Measurements from ENCODE around the gene PCLO.

The PCLO gene

GRCh38 chr7:83161899-83162401 is 734 bp downstream of the PCLO start:
- FAIRE-seq: no peak
- TF ChIP-seq TAF1 (IDR thresholded peaks at IDR 0.05; ENCODE audit: borderline replicate concordance, low read depth, low read length) (no peak), POLR2AphosphoS5 (IDR thresholded peaks at IDR 0.05; ENCODE audit: low read depth, low read length) (no peak), POLR2A (IDR thresholded peaks at IDR 0.05; ENCODE audit: low read depth, low read length) (no peak)
- no peak for DNase-seq (ENCODE audit: insufficient read length)

GRCh38 chr7:83161186-83161585 is 1.5 kb downstream of the PCLO start:
- TF ChIP-seq POLR2AphosphoS5 (IDR thresholded peaks at IDR 0.05; ENCODE audit: low read depth, low read length) (no peak), TAF1 (IDR thresholded peaks at IDR 0.05; ENCODE audit: borderline replicate concordance, low read depth, low read length) (no peak), POLR2A (IDR thresholded peaks at IDR 0.05; ENCODE audit: low read depth, low read length) (no peak)
- DNase-seq (ENCODE audit: insufficient read length) (no peak), FAIRE-seq (no peak)

- FAIRE-seq: no peak
- no peak for TF ChIP-seq POLR2AphosphoS5 (IDR thresholded peaks at IDR 0.05; ENCODE audit: low read depth, low read length)
- TF ChIP-seq TAF1 (IDR thresholded peaks at IDR 0.05; ENCODE audit: borderline replicate concordance, low read depth, low read length): no peak
- no peak for TF ChIP-seq POLR2A (IDR thresholded peaks at IDR 0.05; ENCODE audit: low read depth, low read length)
These were observed 3.0 kb downstream of the PCLO start for GRCh38 chr7:83159731-83160130.

GRCh38 chr7:83156006-83156405 is 6.7 kb downstream of the PCLO start:
- no peak for DNase-seq (ENCODE audit: insufficient read length)
- FAIRE-seq: no peak
- TF ChIP-seq POLR2AphosphoS5 (IDR thresholded peaks at IDR 0.05; ENCODE audit: low read depth, low read length) (no peak), POLR2A (IDR thresholded peaks at IDR 0.05; ENCODE audit: low read depth, low read length) (no peak), TAF1 (IDR thresholded peaks at IDR 0.05; ENCODE audit: borderline replicate concordance, low read depth, low read length) (no peak)

More at GRCh38 chr7:83159731-83160130, 3.0 kb downstream of the PCLO start:
- no peak for DNase-seq (ENCODE audit: insufficient read length)

GRCh38 chr7:83155407-83155806 is 7.3 kb downstream of the PCLO start:
- FAIRE-seq: no peak
- TF ChIP-seq TAF1 (IDR thresholded peaks at IDR 0.05; ENCODE audit: borderline replicate concordance, low read depth, low read length): no peak
- TF ChIP-seq POLR2AphosphoS5 (IDR thresholded peaks at IDR 0.05; ENCODE audit: low read depth, low read length): no peak
- TF ChIP-seq POLR2A (IDR thresholded peaks at IDR 0.05; ENCODE audit: low read depth, low read length): no peak
- no peak for DNase-seq (ENCODE audit: insufficient read length)

GRCh38 chr7:83153419-83153818 is 9.3 kb downstream of the PCLO start:
- DNase-seq (ENCODE audit: insufficient read length) (no peak), FAIRE-seq (no peak)
- no peak for TF ChIP-seq POLR2A (IDR thresholded peaks at IDR 0.05; ENCODE audit: low read depth, low read length)
- no peak for TF ChIP-seq TAF1 (IDR thresholded peaks at IDR 0.05; ENCODE audit: borderline replicate concordance, low read depth, low read length)
- TF ChIP-seq POLR2AphosphoS5 (IDR thresholded peaks at IDR 0.05; ENCODE audit: low read depth, low read length): no peak

GRCh38 chr7:83150310-83150709 is 12.4 kb downstream of the PCLO start:
- FAIRE-seq: no peak

GRCh38 chr7:83149466-83149865 is 13.2 kb downstream of the PCLO start:
- FAIRE-seq (no peak), DNase-seq (ENCODE audit: insufficient read length) (no peak)
- TF ChIP-seq POLR2A (IDR thresholded peaks at IDR 0.05; ENCODE audit: low read depth, low read length): no peak
- no peak for TF ChIP-seq POLR2AphosphoS5 (IDR thresholded peaks at IDR 0.05; ENCODE audit: low read depth, low read length)
- no peak for TF ChIP-seq TAF1 (IDR thresholded peaks at IDR 0.05; ENCODE audit: borderline replicate concordance, low read depth, low read length)

More at GRCh38 chr7:83150310-83150709, 12.4 kb downstream of the PCLO start:
- no peak for DNase-seq (ENCODE audit: insufficient read length)
- TF ChIP-seq POLR2A (IDR thresholded peaks at IDR 0.05; ENCODE audit: low read depth, low read length) (no peak), POLR2AphosphoS5 (IDR thresholded peaks at IDR 0.05; ENCODE audit: low read depth, low read length) (no peak), TAF1 (IDR thresholded peaks at IDR 0.05; ENCODE audit: borderline replicate concordance, low read depth, low read length) (no peak)

GRCh38 chr7:83148776-83149175 is 13.9 kb downstream of the PCLO start:
- FAIRE-seq (no peak), DNase-seq (ENCODE audit: insufficient read length) (no peak)
- TF ChIP-seq POLR2A (IDR thresholded peaks at IDR 0.05; ENCODE audit: low read depth, low read length) (no peak), TAF1 (IDR thresholded peaks at IDR 0.05; ENCODE audit: borderline replicate concordance, low read depth, low read length) (no peak), POLR2AphosphoS5 (IDR thresholded peaks at IDR 0.05; ENCODE audit: low read depth, low read length) (no peak)

GRCh38 chr7:83143107-83143506 is 19.6 kb downstream of the PCLO start:
- FAIRE-seq: no peak
- no peak for TF ChIP-seq TAF1 (IDR thresholded peaks at IDR 0.05; ENCODE audit: borderline replicate concordance, low read depth, low read length)
- no peak for TF ChIP-seq POLR2A (IDR thresholded peaks at IDR 0.05; ENCODE audit: low read depth, low read length)
- TF ChIP-seq POLR2AphosphoS5 (IDR thresholded peaks at IDR 0.05; ENCODE audit: low read depth, low read length): no peak

GRCh38 chr7:83142365-83142764 is 20.3 kb downstream of the PCLO start:
- TF ChIP-seq POLR2A (IDR thresholded peaks at IDR 0.05; ENCODE audit: low read depth, low read length) (no peak), TAF1 (IDR thresholded peaks at IDR 0.05; ENCODE audit: borderline replicate concordance, low read depth, low read length) (no peak), POLR2AphosphoS5 (IDR thresholded peaks at IDR 0.05; ENCODE audit: low read depth, low read length) (no peak)
- no peak for DNase-seq (ENCODE audit: insufficient read length)
- FAIRE-seq: no peak

More at GRCh38 chr7:83143107-83143506, 19.6 kb downstream of the PCLO start:
- no peak for DNase-seq (ENCODE audit: insufficient read length)

GRCh38 chr7:83141927-83142326 is 20.8 kb downstream of the PCLO start:
- FAIRE-seq: no peak
- TF ChIP-seq POLR2AphosphoS5 (IDR thresholded peaks at IDR 0.05; ENCODE audit: low read depth, low read length) (no peak), POLR2A (IDR thresholded peaks at IDR 0.05; ENCODE audit: low read depth, low read length) (no peak), TAF1 (IDR thresholded peaks at IDR 0.05; ENCODE audit: borderline replicate concordance, low read depth, low read length) (no peak)
- no peak for DNase-seq (ENCODE audit: insufficient read length)
